Neural progenitor cell (in vitro differentiated cells): ENCODE data around the gene PPBP. TPM values are rescaled to one million over a fixed set of nuclear protein-coding genes. Genes with fewer than 3 reads are reported as not detected.

Experiments used
- DNase-seq: peaks from one replicate; pipeline ENCODE4 v3.0.0-alpha.2; 2016; ENCODE audit warnings: low spot score
- H2AFZ ChIP-seq: fragments of 200-600 bp; sonication (generic); replicated peaks from 2 replicates; pipeline ENCODE4 v1.6.1; 2016; ENCODE audit warnings: antibody characterized with exemption
- H3F3A ChIP-seq: fragments of 200-600 bp; sonication (generic); 2 replicates; pipeline ENCODE4 v1.6.1; 2016; ENCODE audit warnings: antibody characterized with exemption, low read depth
- H3K27ac ChIP-seq: fragments of 200-600 bp; sonication (generic); 2 replicates; pipeline ENCODE4 v1.5.1; 2016; ENCODE audit warnings: mild to moderate bottlenecking
- H3K27me3 ChIP-seq: fragments of 200-600 bp; sonication (generic); 2 replicates; pipeline ENCODE4 v1.6.1; 2016; ENCODE audit warnings: mild to moderate bottlenecking, moderate library complexity
- H3K36me3 ChIP-seq: fragments of 200-600 bp; sonication (generic); 2 replicates; pipeline ENCODE4 v1.5.1; 2016
- H3K4me1 ChIP-seq: fragments of 200-600 bp; sonication (generic); 2 replicates; pipeline ENCODE4 v1.6.1; 2016; ENCODE audit warnings: mixed run types
- H3K4me2 ChIP-seq: fragments of 200-600 bp; sonication (generic); 2 replicates; pipeline ENCODE4 v1.6.1; 2016
- H3K4me3 ChIP-seq: fragments of 200-600 bp; sonication (generic); 2 replicates; pipeline ENCODE4 v1.5.1; 2016
- H3K79me2 ChIP-seq: fragments of 200-600 bp; sonication (generic); 2 replicates; pipeline ENCODE4 v1.6.1; 2016; ENCODE audit warnings: low read depth
- H3K9ac ChIP-seq: fragments of 200-600 bp; sonication (generic); 2 replicates; pipeline ENCODE4 v1.6.1; 2016
- H3K9me3 ChIP-seq: fragments of 200-600 bp; sonication (generic); 2 replicates; pipeline ENCODE4 v1.5.1; 2016; ENCODE audit warnings: low read depth
- H4K20me1 ChIP-seq: fragments of 200-600 bp; sonication (generic); 2 replicates; pipeline ENCODE4 v1.6.1; 2016; ENCODE audit warnings: low read depth
- H3K27ac Mint-ChIP-seq: 3 replicates; pipeline ENCODE4 v1.8.0; 2021; ENCODE audit warnings: mixed read lengths
- H3K27me3 Mint-ChIP-seq: 2 replicates; pipeline ENCODE4 v1.8.0; 2022; ENCODE audit warnings: low read depth, mild to moderate bottlenecking, inconsistent platforms, moderate library complexity, mixed read lengths; ENCODE audit not compliant: insufficient read depth
- H3K36me3 Mint-ChIP-seq: 3 replicates; pipeline ENCODE4 v1.8.0; 2021; ENCODE audit warnings: mixed read lengths
- H3K4me1 Mint-ChIP-seq: 3 replicates; pipeline ENCODE4 v1.8.0; 2021; ENCODE audit warnings: mixed read lengths
- H3K4me3 Mint-ChIP-seq: 3 replicates; pipeline ENCODE4 v1.8.0; 2021; ENCODE audit warnings: mild to moderate bottlenecking, moderate library complexity, mixed read lengths
- H3K9me3 Mint-ChIP-seq: 3 replicates; pipeline ENCODE4 v1.8.0; 2020; ENCODE audit warnings: mixed read lengths
- CTCF ChIP-seq: fragments of 200-600 bp; sonication (generic); IDR thresholded peaks from 2 replicates; pipeline ENCODE4 v1.5.1; 2017; ENCODE audit warnings: antibody characterized with exemption, mild to moderate bottlenecking
- EZH2 ChIP-seq: fragments of 200-600 bp; sonication (generic); IDR thresholded peaks from 2 replicates; pipeline ENCODE4 v1.6.1; 2017; ENCODE audit warnings: antibody characterized with exemption, mild to moderate bottlenecking, moderate library complexity
- EZH2phosphoT487 ChIP-seq: fragments of 200-600 bp; sonication (generic); IDR thresholded peaks from 2 replicates; pipeline ENCODE4 v1.6.1; 2017; ENCODE audit warnings: antibody characterized with exemption
- total RNA-seq: library from RNA; depleted of rRNA; stranded (reverse); fragments of >200 nt; gene quantifications from 2 replicates; pipeline ENCODE4 v1.2.3, GENCODE V29; 2015; ENCODE audit warnings: low replicate concordance

Gene PPBP
- not detected in 2 replicates for total RNA-seq

GRCh38 chr4:73988061-73988460, at the start of gene PPBP:
Gene PPBP, minus strand, starts transcription at chr4:73988190. Its CDS starts 87 bp downstream, at chr4:73988103.
- TF ChIP-seq EZH2phosphoT487 (no peak), EZH2 (no peak), CTCF (no peak)
- no peak within 1 kb of the TSS for H2AFZ ChIP-seq
- no peak for DNase-seq
- H3K27me3 ChIP-seq: no peaks in the 10 kb centered on the region
- no peaks in the 10 kb centered on the region for H3K9me3 ChIP-seq
- no peak within 1 kb of the TSS for H3K27ac ChIP-seq
- H3K4me3 Mint-ChIP-seq: no peak within 1 kb of the TSS
- peaks cover 3% of the 10 kb centered on the region for H3K27me3 Mint-ChIP-seq
- H3K9me3 Mint-ChIP-seq: no peaks in the 10 kb centered on the region
- H3K9ac ChIP-seq: no peak within 1 kb of the TSS
- no peaks in the 10 kb centered on the region for H4K20me1 ChIP-seq
- no peaks in the 10 kb centered on the region for H3K36me3 Mint-ChIP-seq
- no peaks in the 10 kb centered on the region for H3K4me1 Mint-ChIP-seq
- no peak within 1 kb of the TSS for H3K27ac Mint-ChIP-seq
- no peaks in the 10 kb centered on the region for H3F3A ChIP-seq
- H3K4me2 ChIP-seq: no peak within 1 kb of the TSS
- H3K79me2 ChIP-seq: no peaks in the 10 kb centered on the region
- H3K4me3 ChIP-seq: no peak within 1 kb of the TSS
- H3K4me1 ChIP-seq: no peaks in the 10 kb centered on the region
- no peaks in the 10 kb centered on the region for H3K36me3 ChIP-seq

- Mint-ChIP-seq H3K27me3 (peaks cover 4% of the 10 kb centered on the region), H3K27ac (no peak overlapping the region), H3K9me3 (no peaks in the 10 kb centered on the region), H3K4me1 (peaks cover 15% of the 10 kb centered on the region), H3K4me3 (peak overlapping the region; percentile 88), H3K36me3 (no peaks in the 10 kb centered on the region)
- Histone ChIP-seq H4K20me1 (no peaks in the 10 kb centered on the region), H3K9ac (no peak overlapping the region), H3K9me3 (no peaks in the 10 kb centered on the region), H3K79me2 (no peaks in the 10 kb centered on the region), H2AFZ (peak overlapping the region; percentile 100), H3K4me2 (peak overlapping the region; percentile 96), H3K36me3 (no peaks in the 10 kb centered on the region), H3K27me3 (peaks cover 34% of the 10 kb centered on the region), H3K4me1 (peaks cover 13% of the 10 kb centered on the region), H3K4me3 (peak overlapping the region; percentile 86), H3F3A (no peaks in the 10 kb centered on the region), H3K27ac (no peak overlapping the region)
- TF ChIP-seq EZH2phosphoT487 (no peak), CTCF (no peak), EZH2 (no peak)
- peak; percentile 50 for DNase-seq
Measured at GRCh38 chr4:74037076-74037955, 49.3 kb upstream of the PPBP start.

- H3K36me3 ChIP-seq: no peaks in the 10 kb centered on the region
- peaks cover 13% of the 10 kb centered on the region for H3K27me3 ChIP-seq
- TF ChIP-seq CTCF: no peak
- no peaks in the 10 kb centered on the region for H3K36me3 Mint-ChIP-seq
- H3K79me2 ChIP-seq: no peaks in the 10 kb centered on the region
- H3K4me3 ChIP-seq: no peak overlapping the region
- H3K27ac Mint-ChIP-seq: no peak overlapping the region
- no peak overlapping the region for H3K9ac ChIP-seq
- no peaks in the 10 kb centered on the region for H3K9me3 Mint-ChIP-seq
- H3K4me2 ChIP-seq: no peak overlapping the region
- H3K27ac ChIP-seq: no peak overlapping the region
- no peak for DNase-seq
- no peak overlapping the region for H3K4me3 Mint-ChIP-seq
- no peaks in the 10 kb centered on the region for H3K9me3 ChIP-seq
- H3F3A ChIP-seq: no peaks in the 10 kb centered on the region
- H3K27me3 Mint-ChIP-seq: peaks cover 2% of the 10 kb centered on the region
- H3K4me1 Mint-ChIP-seq: peaks cover 6% of the 10 kb centered on the region
- peaks cover 8% of the 10 kb centered on the region for H3K4me1 ChIP-seq
- H4K20me1 ChIP-seq: no peaks in the 10 kb centered on the region
- no peak overlapping the region for H2AFZ ChIP-seq
Measured at GRCh38 chr4:74033739-74034138, 45.7 kb upstream of the PPBP start.
